IPS DF 6.9 (cell line): ENCODE measurements around the gene CEL.

ENCODE experiments used
- DNase-seq: peaks from one replicate; pipeline ENCODE4 v3.0.0-alpha.2; 2013; ENCODE audit warnings: low read depth, low spot score
- H3K27ac ChIP-seq: one replicate; pipeline ENCODE4 v1.5.1; 2013; ENCODE audit warnings: low read length, control low read depth
- H3K27me3 ChIP-seq: 2 replicates; pipeline ENCODE4 v1.6.1; 2013; ENCODE audit warnings: mild to moderate bottlenecking, low read length; ENCODE audit not compliant: control insufficient read depth, insufficient read depth
- H3K36me3 ChIP-seq: 2 replicates; pipeline ENCODE4 v1.6.1; 2013; ENCODE audit warnings: low read length; ENCODE audit not compliant: control insufficient read depth, insufficient read depth
- H3K4me1 ChIP-seq: 2 replicates; pipeline ENCODE4 v1.6.1; 2013; ENCODE audit warnings: low read length; ENCODE audit not compliant: control insufficient read depth, insufficient read depth
- H3K4me3 ChIP-seq: 2 replicates; pipeline ENCODE4 v1.5.1; 2013; ENCODE audit warnings: mild to moderate bottlenecking, low read length
- H3K9me3 ChIP-seq: 2 replicates; pipeline ENCODE4 v1.6.1; 2013; ENCODE audit warnings: low read length, inconsistent platforms; ENCODE audit not compliant: control insufficient read depth, insufficient read depth
- WGBS: extraction: QIAGEN DNeasy Blood & Tissue Kit; methylation state at CpG from one replicate; pipeline ENCODE4 v1.1.7; 2013; ENCODE audit warnings: mixed read lengths, missing lambda C conversion rate; ENCODE audit not compliant: insufficient read length, insufficient coverage; 5-methylcytosine and 5-hydroxymethylcytosine counted together

CEL gene

DNA sequence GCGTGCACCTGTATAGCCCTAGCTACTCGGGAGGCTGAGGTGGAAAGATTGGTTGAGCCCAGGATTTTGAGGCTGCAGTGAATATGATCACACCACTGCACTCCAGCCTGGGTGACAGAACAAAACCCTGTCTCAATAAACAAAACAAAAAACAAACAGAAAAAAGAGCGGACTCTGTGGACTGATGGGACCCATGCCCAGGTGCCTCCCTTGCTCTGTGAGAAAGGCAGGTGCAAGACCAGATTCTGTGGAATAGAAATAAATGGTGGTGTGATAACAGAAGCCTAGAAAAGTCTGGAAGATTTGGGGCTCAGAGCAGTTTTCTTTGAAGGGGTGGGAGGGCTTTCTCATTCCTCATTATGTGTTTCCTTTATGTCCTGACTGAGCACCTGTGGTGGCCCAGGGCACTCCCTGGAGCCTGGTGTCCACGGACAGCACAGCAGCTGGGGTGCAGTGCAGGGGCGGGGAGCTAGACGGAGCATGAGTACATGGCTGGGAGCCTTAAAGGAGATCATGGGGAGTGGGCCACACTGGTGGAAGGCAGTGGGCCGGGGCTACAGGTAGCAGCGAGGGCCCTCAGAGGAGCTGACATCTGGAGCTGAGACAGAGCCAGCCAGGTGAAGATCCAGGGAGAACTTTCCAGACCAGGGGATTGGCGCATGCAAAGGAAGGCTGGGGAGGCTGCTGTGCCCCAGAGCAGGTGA, 15.4 kb upstream of the CEL start:
- H3K27ac ChIP-seq, result no peak overlapping the region
- WGBS, result no CpG with 5 or more reads among the region's 9 CpGs
- no peak for DNase-seq
- no peak overlapping the region for H3K4me3 ChIP-seq
- H3K9me3 ChIP-seq, result no peaks in the 10 kb centered on the region
- H3K36me3 ChIP-seq, result peaks cover 38% of the 10 kb centered on the region
- no peaks in the 10 kb centered on the region for H3K27me3 ChIP-seq
- no peaks in the 10 kb centered on the region; the same call in 1 of the 2 replicates for H3K4me1 ChIP-seq

DNA sequence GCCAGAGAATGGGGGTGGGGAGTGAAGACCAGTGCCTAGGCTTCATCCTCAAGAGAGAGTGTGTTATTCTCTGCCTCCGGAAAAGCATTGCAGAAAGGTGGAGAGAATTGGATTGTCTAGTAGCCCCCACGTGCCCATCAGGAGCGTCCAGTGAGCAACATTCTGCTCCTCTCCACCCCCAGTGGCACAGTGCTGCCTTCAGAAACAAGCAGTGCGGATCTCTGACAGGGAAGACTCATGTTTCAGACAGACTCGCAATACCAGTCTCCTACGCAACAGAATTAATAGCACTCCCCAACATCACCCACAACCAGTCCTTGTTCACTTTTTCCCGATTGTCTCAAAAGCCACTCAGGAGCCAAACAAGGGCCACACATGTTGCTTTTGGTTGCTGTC, 14.9 kb upstream of the CEL start:
- Histone ChIP-seq H3K36me3 (peaks cover 43% of the 10 kb centered on the region), H3K27me3 (no peaks in the 10 kb centered on the region), H3K4me1 (no peaks in the 10 kb centered on the region; the same call in 1 of the 2 replicates), H3K27ac (no peak overlapping the region), H3K9me3 (no peaks in the 10 kb centered on the region), H3K4me3 (no peak overlapping the region)
- WGBS, result no CpG with 5 or more reads among the region's 7 CpGs
- DNase-seq, result no peak

DNA sequence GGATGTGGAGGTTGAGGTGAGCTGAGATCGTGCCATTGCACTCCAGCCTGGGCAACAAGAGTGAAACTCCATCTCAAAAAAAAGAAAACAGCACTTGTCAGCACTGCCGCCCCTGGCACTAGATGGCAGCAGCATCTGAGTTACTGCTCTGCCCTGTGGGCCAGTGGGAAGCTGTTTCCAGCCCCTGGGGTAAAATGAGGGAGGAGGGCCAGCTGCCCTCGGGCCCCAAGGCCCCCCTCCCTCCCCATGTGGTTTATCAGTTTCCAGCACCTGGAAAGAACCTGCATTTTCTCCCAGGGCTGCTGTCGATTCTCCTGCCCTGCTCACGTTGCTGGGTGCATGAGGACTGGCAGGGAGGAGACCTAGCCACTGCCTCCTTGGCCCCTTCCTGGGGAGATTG, 13.2 kb upstream of the CEL start:
- H3K4me3 ChIP-seq, result no peak overlapping the region
- no peak for DNase-seq
- no CpG with 5 or more reads among the region's 5 CpGs for WGBS
- H3K4me1 ChIP-seq, result no peaks in the 10 kb centered on the region; the same call in 1 of the 2 replicates
- H3K27me3 ChIP-seq, result no peaks in the 10 kb centered on the region
- H3K36me3 ChIP-seq, result peaks cover 39% of the 10 kb centered on the region
- H3K27ac ChIP-seq, result no peak overlapping the region
- no peaks in the 10 kb centered on the region for H3K9me3 ChIP-seq

DNA sequence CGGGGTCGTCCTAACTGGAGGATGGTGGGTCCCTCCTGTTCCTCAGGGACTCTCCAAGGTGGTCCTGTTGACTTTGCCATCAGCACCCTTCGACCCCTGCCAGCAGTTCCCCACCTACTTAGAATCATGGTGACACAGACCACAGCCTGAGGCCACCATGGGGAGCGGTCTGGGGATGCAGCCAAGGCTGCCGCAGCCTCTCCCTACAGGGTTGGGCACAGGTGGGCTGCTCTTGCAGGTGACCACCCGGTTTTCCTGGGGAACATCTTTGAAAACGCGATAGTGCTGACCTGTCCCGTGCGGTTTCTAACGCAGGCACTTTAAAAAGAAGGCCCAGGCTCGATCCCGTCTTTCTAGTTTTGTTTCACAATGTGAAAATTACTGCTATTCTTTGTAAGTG, 12.7 kb upstream of the CEL start:
- no peak for DNase-seq
- Histone ChIP-seq H3K9me3 (no peaks in the 10 kb centered on the region), H3K27me3 (no peaks in the 10 kb centered on the region), H3K27ac (no peak overlapping the region), H3K36me3 (peaks cover 40% of the 10 kb centered on the region), H3K4me1 (no peaks in the 10 kb centered on the region; the same call in 1 of the 2 replicates), H3K4me3 (no peak overlapping the region)
- WGBS, result no CpG with 5 or more reads among the region's 13 CpGs

DNA sequence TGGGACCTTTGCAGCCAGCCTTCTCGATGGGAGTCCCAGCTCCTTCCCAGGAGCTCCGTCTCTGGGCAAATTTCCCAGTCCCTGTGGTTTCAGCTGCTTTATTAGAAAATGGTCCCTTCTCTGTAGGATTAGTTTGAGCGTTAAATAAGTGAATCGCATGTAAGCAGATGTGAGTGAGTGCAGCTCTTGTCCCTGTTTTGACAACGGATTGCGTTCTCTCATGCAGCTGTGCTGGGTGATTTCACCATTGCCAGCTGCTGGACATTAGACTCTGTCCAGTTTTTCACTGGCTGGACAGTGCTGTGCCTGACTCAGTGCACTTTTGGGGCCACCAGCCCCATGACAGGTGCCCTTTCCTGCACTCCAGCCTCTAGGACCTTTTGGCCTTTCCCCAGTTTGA, 11.6 kb upstream of the CEL start:
- Histone ChIP-seq H3K27me3 (no peaks in the 10 kb centered on the region), H3K4me1 (no peaks in the 10 kb centered on the region; the same call in 1 of the 2 replicates), H3K9me3 (no peaks in the 10 kb centered on the region), H3K27ac (no peak overlapping the region), H3K4me3 (no peak overlapping the region), H3K36me3 (peaks cover 43% of the 10 kb centered on the region)
- WGBS, result no CpG with 5 or more reads among the region's 6 CpGs
- DNase-seq, result no peak

DNA sequence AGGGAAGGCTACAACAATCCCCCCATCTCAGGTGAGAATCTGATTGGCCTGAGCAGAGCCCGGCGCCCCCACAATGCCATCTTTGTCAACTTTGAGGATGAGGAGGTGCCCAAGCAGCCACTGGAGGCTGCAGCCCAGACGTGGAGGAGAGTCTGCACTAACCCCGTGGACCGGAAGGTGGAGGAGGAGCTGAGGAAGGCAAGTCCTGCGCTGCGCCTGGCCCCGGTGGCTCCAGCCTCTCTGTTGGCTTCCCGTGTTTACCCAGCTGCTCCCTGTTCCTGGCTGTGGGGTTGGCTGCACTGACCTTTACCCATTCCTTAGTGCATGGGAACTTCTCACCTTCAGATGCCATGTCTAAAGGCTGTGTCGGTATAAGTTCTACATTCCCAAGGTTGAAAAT, 11.0 kb upstream of the CEL start:
- Histone ChIP-seq H3K27ac (no peak overlapping the region), H3K36me3 (peaks cover 48% of the 10 kb centered on the region), H3K27me3 (no peaks in the 10 kb centered on the region), H3K4me1 (no peaks in the 10 kb centered on the region; the same call in 1 of the 2 replicates), H3K9me3 (no peaks in the 10 kb centered on the region), H3K4me3 (no peak overlapping the region)
- WGBS, result no CpG with 5 or more reads among the region's 10 CpGs
- no peak for DNase-seq

DNA sequence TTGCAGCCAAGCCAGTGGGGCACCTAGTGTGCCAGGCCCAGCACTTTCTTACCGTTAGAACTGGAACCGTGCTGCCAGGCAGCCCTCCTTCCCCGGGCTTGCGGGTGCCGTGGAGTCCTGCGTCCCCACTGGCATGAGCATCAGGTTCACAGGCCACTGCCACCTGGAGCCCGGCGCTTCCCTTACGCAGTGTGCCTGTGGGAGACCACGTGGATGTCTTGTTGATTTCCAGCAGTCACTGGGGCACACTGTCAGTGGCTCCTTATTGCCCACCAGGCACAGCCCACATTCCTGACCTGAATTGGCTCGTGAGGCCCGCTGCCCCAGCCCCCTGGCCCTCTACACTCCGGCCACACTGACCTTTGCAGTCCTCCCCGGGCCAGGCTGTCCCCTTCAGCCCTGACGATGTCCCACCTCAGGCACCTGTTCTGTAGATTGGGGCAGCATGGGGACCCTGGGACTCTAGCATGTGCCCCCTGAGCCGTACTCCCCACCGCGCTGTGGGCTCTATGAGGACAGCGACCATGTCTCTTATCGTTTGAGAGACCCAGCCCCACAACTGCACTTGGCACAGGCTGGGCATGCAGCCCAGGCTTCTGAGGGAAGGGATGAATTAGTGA, 10.4 kb upstream of the CEL start:
- DNase-seq, result no peak
- Histone ChIP-seq H3K27me3 (no peaks in the 10 kb centered on the region), H3K4me1 (no peaks in the 10 kb centered on the region; the same call in 1 of the 2 replicates), H3K36me3 (peaks cover 49% of the 10 kb centered on the region), H3K4me3 (no peak overlapping the region), H3K9me3 (no peaks in the 10 kb centered on the region), H3K27ac (no peak overlapping the region)
- no CpG with 5 or more reads among the region's 20 CpGs for WGBS

DNA sequence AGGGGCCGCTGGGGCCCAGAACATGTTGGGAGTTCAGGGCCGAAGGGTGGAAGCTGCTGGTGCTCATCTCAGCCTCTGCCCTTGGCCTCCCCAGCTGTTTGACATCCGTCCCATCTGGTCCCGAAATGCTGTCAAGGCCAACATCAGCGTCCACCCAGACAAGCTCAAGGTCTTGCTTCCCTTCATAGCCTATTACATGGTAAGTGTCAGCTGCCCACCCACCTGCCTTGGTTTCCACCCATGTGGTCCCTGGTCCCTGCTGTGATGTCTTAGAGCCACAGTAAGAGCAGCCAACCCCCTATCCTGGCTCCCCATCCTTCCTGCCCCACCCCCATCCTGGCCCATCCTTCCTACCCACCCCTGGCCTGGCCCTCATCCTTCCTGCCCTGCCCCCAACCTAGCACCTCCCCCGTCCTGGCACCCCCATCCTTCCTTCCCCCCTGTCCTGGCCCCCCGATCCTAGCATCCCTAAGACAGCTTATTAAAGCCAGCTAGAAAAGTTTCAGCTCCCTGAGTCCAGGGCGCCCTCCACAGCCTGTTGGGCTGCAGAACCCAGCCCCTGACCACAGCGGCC, 9.7 kb upstream of the CEL start:
- Histone ChIP-seq H3K27ac (no peak overlapping the region), H3K4me3 (no peak overlapping the region), H3K27me3 (no peaks in the 10 kb centered on the region), H3K9me3 (no peaks in the 10 kb centered on the region), H3K36me3 (peaks cover 52% of the 10 kb centered on the region), H3K4me1 (no peaks in the 10 kb centered on the region; the same call in 1 of the 2 replicates)
- no CpG with 5 or more reads among the region's 9 CpGs for WGBS
- DNase-seq, result no peak

DNA sequence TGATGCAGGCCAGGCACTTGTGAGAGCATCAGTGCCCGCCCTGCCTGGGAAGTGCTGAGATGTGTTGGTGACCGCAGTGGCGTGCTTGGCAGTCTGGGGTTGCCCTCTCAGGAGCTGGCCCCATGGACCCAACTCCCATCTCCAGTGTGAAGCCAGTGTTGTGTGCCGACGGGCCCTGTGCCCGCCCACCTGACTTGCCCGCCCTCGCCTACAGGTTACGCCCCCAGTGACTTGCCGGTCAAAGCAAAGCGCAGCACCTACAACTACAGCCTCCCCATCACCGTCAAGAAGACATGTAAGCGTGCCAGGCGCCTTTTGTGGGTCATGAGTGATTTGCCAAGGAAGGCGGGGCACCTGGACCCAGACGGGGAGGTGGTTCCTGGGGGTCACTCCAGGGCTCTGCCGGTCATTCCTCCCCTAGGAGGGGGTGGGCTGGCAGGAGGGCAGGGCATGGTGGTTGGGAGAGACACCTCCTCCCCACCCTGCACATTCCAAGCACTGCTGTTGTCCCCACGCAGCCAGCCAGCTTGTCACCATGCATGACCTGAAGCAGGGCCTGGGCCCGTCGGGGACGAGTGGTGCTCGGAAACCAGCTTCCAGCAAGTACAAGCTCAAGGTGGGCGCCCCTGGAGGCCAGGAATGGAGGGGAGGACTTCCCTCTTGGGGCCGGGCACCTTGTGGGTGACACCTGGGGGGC, 7.4 kb upstream of the CEL start:
- Histone ChIP-seq H3K4me1 (peaks cover 2% of the 10 kb centered on the region; the same call in 1 of the 2 replicates), H3K4me3 (no peak overlapping the region), H3K36me3 (peaks cover 56% of the 10 kb centered on the region), H3K27me3 (no peaks in the 10 kb centered on the region), H3K27ac (no peak overlapping the region), H3K9me3 (no peaks in the 10 kb centered on the region)
- DNase-seq, result no peak
- no CpG with 5 or more reads among the region's 24 CpGs for WGBS

DNA sequence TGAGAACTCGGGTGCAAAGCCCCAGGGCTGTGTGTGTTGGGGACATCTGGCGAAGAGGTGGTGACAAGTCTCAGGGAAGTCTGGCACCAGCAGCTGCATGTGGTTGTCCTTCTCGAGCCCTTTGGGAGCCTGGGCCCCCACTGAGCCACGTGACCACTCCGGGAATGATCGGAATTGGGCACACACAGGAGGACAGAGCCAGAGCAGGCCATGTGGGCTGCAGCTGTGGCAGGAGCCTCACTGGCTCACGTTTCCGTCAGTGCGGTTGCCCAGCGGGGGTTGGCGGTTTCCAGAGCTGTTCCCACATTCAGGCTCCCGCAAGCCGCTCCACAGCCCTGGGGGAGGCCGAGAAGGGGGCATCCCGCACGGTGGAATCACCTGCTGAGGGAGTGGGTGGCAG, 6.8 kb upstream of the CEL start:
- no peak overlapping the region for H3K27ac ChIP-seq
- no CpG with 5 or more reads among the region's 16 CpGs for WGBS

More for the DNA sequence above, 6.8 kb upstream of the CEL start:
- Histone ChIP-seq H3K4me3 (no peak overlapping the region), H3K27me3 (no peaks in the 10 kb centered on the region), H3K4me1 (peaks cover 5% of the 10 kb centered on the region; the same call in 1 of the 2 replicates), H3K9me3 (no peaks in the 10 kb centered on the region), H3K36me3 (peaks cover 53% of the 10 kb centered on the region)
- DNase-seq, result no peak
